K562 (cell line): ENCODE measurements around the gene ZNF800. TPM values are rescaled to one million over a fixed set of nuclear protein-coding genes. Genes with fewer than 3 reads are reported as not detected.
A peak's percentile ranks its signal among the peaks of the same experiment; 100 is the strongest.

Experiments
- ATAC-seq: fragments of 200-7000 bp; cut with Tn5 transposase; 3 replicates; pipeline ENCODE4 v1.9.1; 2020; ENCODE audit warnings: moderate library complexity
- BruUV-seq: library from RNA; stranded (reverse); fragments of 400-500 nt; replicated peaks from 2 replicates; lab custom pipeline; 2021; lab: Mats Ljungman, UMichigan
- CTCF ChIA-PET: fragments of 300-600 bp; formaldehyde crosslinking; extraction: SDS; loops from one replicate; lab custom pipeline; 2021; ENCODE audit warnings: low intra/inter-chr PET ratio; lab: Yijun Ruan, JAX
- POLR2A ChIA-PET: fragments of 300-600, 350-650 bp; sonication (Branson Sonifier 250); formaldehyde crosslinking; extraction: SDS; loops from one replicate; lab custom pipeline; 2021; ENCODE audit warnings: antibody characterized with exemption, inconsistent platforms; lab: Yijun Ruan, JAX
- DNase-seq, 4 experiments: peaks; one replicate each; pipeline versions ENCODE4 v3.0.0 to v3.0.0-alpha.2; 2011 to 2018; ENCODE audit warnings: low spot score in 3 of 4, mixed read lengths in 3 of 4; ENCODE audit errors: extremely low read depth in 1 of 4
- FAIRE-seq: peaks from 2 replicates; lab custom pipeline; 2011; peaks lifted over from hg19 to GRCh38; lab: Jason Lieb, UNC
- H2AFZ ChIP-seq: 2 replicates; pipeline ENCODE4 v1.6.0; 2011; ENCODE audit warnings: low read depth, low read length, control low read depth, inconsistent platforms
- H3K27ac ChIP-seq: fragments of 200-600 bp; 3 replicates; pipeline ENCODE4 v1.8.0; 2011; ENCODE audit warnings: low read depth, mild to moderate bottlenecking, control low read depth, inconsistent platforms, low read length, moderate library complexity, mixed read lengths; ENCODE audit errors: extremely low read depth
- H3K27me3 ChIP-seq, 2 experiments: fragments of 300-600 bp in 1 of 2; 2 replicates in 1 of 2; 3 replicates in 1 of 2; pipeline versions ENCODE4 v1.6.0 to v1.8.0; 2011; ENCODE audit warnings: inconsistent platforms in 2 of 2, low read length in 2 of 2, mild to moderate bottlenecking in 1 of 2, mixed read lengths in 1 of 2, moderate library complexity in 1 of 2; ENCODE audit not compliant: control insufficient read depth in 2 of 2, insufficient read depth in 2 of 2
- H3K36me3 ChIP-seq: fragments of 300-600 bp; 3 replicates; pipeline ENCODE4 v1.8.0; 2011; ENCODE audit warnings: mild to moderate bottlenecking, low read length, inconsistent platforms; ENCODE audit not compliant: control insufficient read depth, insufficient read depth
- H3K4me1 ChIP-seq, 2 experiments: fragments of 200-600 bp in 1 of 2; replicated peaks in 1 of 2; 2 replicates in 1 of 2; 3 replicates in 1 of 2; pipeline versions ENCODE4 v1.5.1 to v1.8.0; 2011; ENCODE audit warnings: inconsistent platforms in 2 of 2, low read length in 2 of 2, mild to moderate bottlenecking in 1 of 2, mixed read lengths in 1 of 2, moderate library complexity in 1 of 2; ENCODE audit not compliant: control insufficient read depth in 2 of 2, insufficient read depth in 2 of 2
- H3K4me2 ChIP-seq: 2 replicates; pipeline ENCODE4 v1.6.1; 2011; ENCODE audit warnings: low read length, control low read depth, inconsistent platforms, mixed read lengths; ENCODE audit not compliant: insufficient read depth
- H3K4me3 ChIP-seq: fragments of 200-600 bp; sonication (generic), shearing (Covaris generic); 2 replicates; pipeline ENCODE4 v1.5.1; 2016; ENCODE audit warnings: control low read depth, inconsistent platforms
- H3K79me2 ChIP-seq: fragments of 200-600 bp; 3 replicates; pipeline ENCODE4 v1.8.0; 2011; ENCODE audit warnings: low read length, inconsistent platforms; ENCODE audit not compliant: control insufficient read depth, insufficient read depth
- H3K9ac ChIP-seq, 2 experiments: 2 replicates each; pipeline versions ENCODE4 v1.6.0 to v1.6.1; 2011; ENCODE audit warnings: low read depth in 2 of 2, low read length in 2 of 2, control low read depth in 1 of 2, inconsistent platforms in 1 of 2, mild to moderate bottlenecking in 1 of 2, mixed read lengths in 1 of 2; ENCODE audit not compliant: insufficient read depth in 1 of 2
- H3K9me1 ChIP-seq: one replicate; pipeline ENCODE4 v1.6.0; 2011; ENCODE audit warnings: inconsistent platforms, mild to moderate bottlenecking, low read length, moderate library complexity; ENCODE audit not compliant: control insufficient read depth, insufficient read depth
- H3K9me3 ChIP-seq: replicated peaks from 2 replicates; pipeline ENCODE4 v1.5.1; 2011; ENCODE audit warnings: low read depth, low read length, inconsistent platforms; ENCODE audit not compliant: control insufficient read depth, insufficient read depth
- H4K20me1 ChIP-seq: replicated peaks from 2 replicates; pipeline ENCODE4 v1.6.1; 2011; ENCODE audit warnings: low read length, inconsistent platforms, mixed read lengths; ENCODE audit not compliant: control insufficient read depth, insufficient read depth
- ATF6 ChIP-seq: sonication (generic); formaldehyde crosslinking; IDR thresholded peaks from 2 replicates; pipeline ENCODE4 v1.4.0; 2020; ENCODE audit warnings: mild to moderate bottlenecking, missing genetic modification reagents
- BRF2 ChIP-seq: IDR thresholded peaks from 3 replicates; pipeline ENCODE4 v1.6.1; 2011; ENCODE audit warnings: borderline replicate concordance, mild to moderate bottlenecking; ENCODE audit not compliant: insufficient read length, insufficient read depth
- C11orf30 ChIP-seq: fragments of 450-650 bp; IDR thresholded peaks from 2 replicates; pipeline ENCODE4 v1.6.1; 2016; ENCODE audit warnings: low read depth, mild to moderate bottlenecking
- GTF2E2 ChIP-seq: fragments of 200-800 bp; sonication (Bioruptor generic); IDR thresholded peaks from 2 replicates; pipeline ENCODE4 v1.6.1; 2016; ENCODE audit warnings: missing genetic modification characterization, missing compliant biosample characterization
- MAFF ChIP-seq: IDR thresholded peaks from 2 replicates; pipeline ENCODE4 v1.6.1; 2012; ENCODE audit warnings: low read length, improper control_type of control experiment
- MAFG ChIP-seq: fragments of 450-650 bp; conservative IDR thresholded peaks from 2 replicates; pipeline ENCODE4 v1.6.1; 2016; ENCODE audit warnings: missing genetic modification characterization, missing compliant biosample characterization
- MLX ChIP-seq, 2 experiments: fragments of 450-650 bp in 1 of 2; sonication (generic) in 1 of 2; formaldehyde crosslinking; conservative IDR thresholded peaks; 2 replicates each; pipeline versions ENCODE4 v1.4.0 to v1.8.1; 2020 to 2022; ENCODE audit warnings: mild to moderate bottlenecking in 1 of 2, missing genetic modification reagents in 1 of 2
- SIX5 ChIP-seq, 2 experiments: IDR thresholded peaks; 2 replicates each; pipeline ENCODE4 v1.6.1; 2011; ENCODE audit warnings: low read length in 2 of 2, borderline replicate concordance in 1 of 2, low read depth in 1 of 2, mild to moderate bottlenecking in 1 of 2, moderate library complexity in 1 of 2; ENCODE audit not compliant: insufficient read depth in 1 of 2
- TAF15 ChIP-seq: fragments of 200-400 bp; formaldehyde crosslinking; IDR thresholded peaks from 2 replicates; pipeline ENCODE4 v1.6.1; 2017; ENCODE audit warnings: mild to moderate bottlenecking, low read depth, low read length, moderate library complexity
- ZFP1 ChIP-seq: fragments of 450-650 bp; formaldehyde crosslinking; IDR thresholded peaks from 2 replicates; pipeline ENCODE4 v1.4.0; 2020; ENCODE audit warnings: mild to moderate bottlenecking, mixed read lengths
- ZNF316 ChIP-seq: fragments of 450-650 bp; IDR thresholded peaks from 2 replicates; pipeline ENCODE4 v1.6.1; 2016
- ZNF830 ChIP-seq: fragments of 250-450 bp; sonication (Bioruptor Pico); IDR thresholded peaks from 2 replicates; pipeline ENCODE4 v1.5.0; 2021; ENCODE audit warnings: mild to moderate bottlenecking
- WGBS: fragments of 100-300 bp; shearing (Covaris generic); methylation state at CpG from one replicate; pipeline ENCODE4 v1.1.6; 2016; ENCODE audit warnings: low coverage, mixed read lengths; ENCODE audit not compliant: insufficient coverage; ENCODE audit errors: missing lambda C conversion rate; 5-methylcytosine and 5-hydroxymethylcytosine counted together
- in situ Hi-C: fragments of 300-500 bp; cut with MboI; formaldehyde crosslinking; loops from 4 replicates; pipeline ENCODE4 v1.15.0; 2018; ENCODE audit warnings: inconsistent platforms, mixed read lengths
- intact Hi-C: fragments of 100-400 bp; cut with micrococcal nuclease; formaldehyde crosslinking; loops from 2 replicates; pipeline ENCODE4 v1.14.2; 2022
- polyA plus RNA-seq, 8 experiments: library from polyadenylated mRNA; depleted of rRNA in 4 of 8; stranded (reverse) in 5 of 8; unstranded in 3 of 8; fragments of >200 nt; fragmentation: Nextera tagmentation in 2 of 8; fragmentation: Illumina TruSeq in 1 of 8; extraction: Ambion mirVana in 2 of 8; extraction: Trizol in 1 of 8; gene quantifications; 2 replicates each; pipeline versions ENCODE4 v1.2.1 to v1.2.3, GENCODE V29; 2011 to 2014; ENCODE audit warnings: inconsistent platforms in 1 of 8, missing spikeins in 1 of 8
- total RNA-seq, 7 experiments: library from RNA; depleted of rRNA in 6 of 7; stranded (reverse); fragments of >200 nt in 6 of 7; fragmentation: Illumina TruSeq in 2 of 7; extraction: Trizol in 2 of 7; gene quantifications; 2 replicates each; pipeline versions ENCODE4 v1.2.1 to v1.2.3, GENCODE V29; 2011 to 2021; ENCODE audit warnings: low replicate concordance in 1 of 7
- TF ChIP-seq, protein P1 (sequence below): fragments of 450-650 bp; IDR thresholded peaks from 2 replicates; pipeline ENCODE4 v1.6.1; 2016; ENCODE audit warnings: low read depth, mild to moderate bottlenecking, moderate library complexity
- TF ChIP-seq, protein P2 (sequence below): sonication (generic); formaldehyde crosslinking; IDR thresholded peaks from 2 replicates; pipeline ENCODE4 v1.8.1; 2023; ENCODE audit warnings: mild to moderate bottlenecking, missing genetic modification reagents

ZNF800 gene
- total and polyA plus RNA-seq, 9 of the 15 experiments (the other 6 are each of a cell fraction or from before 2014, with no cell fraction given): 7.5 to 58.3 (median 33.4) TPM

DNA sequence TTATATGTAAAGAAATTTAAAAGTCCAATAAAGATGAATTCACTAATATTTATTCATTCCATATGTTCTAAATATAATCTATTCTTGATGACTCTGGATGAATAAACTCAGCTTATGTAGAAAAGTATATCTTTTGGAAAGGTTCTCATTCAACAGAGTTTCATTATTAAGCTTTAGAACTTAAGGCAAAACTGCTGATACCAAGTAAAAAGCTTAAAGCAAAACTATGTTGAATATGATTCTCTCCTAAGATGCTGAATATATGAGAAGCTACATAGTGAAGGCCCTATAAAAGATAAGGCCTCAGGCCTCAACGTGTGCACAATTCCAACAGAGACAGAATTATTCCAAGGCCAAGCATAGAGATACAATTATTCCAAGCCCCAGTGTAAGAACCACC, 30.8 kb downstream of the ZNF800 start:
- no peak overlapping the region for H3K9ac ChIP-seq
- no peaks in the 10 kb centered on the region for H3K9me3 ChIP-seq
- peaks cover 25 to 46% of the 10 kb centered on the region in 2 experiments for H3K4me1 ChIP-seq
- ChIA-PET CTCF (no interaction called here), POLR2A (interaction anchor here (0.9 to 1.0 kb wide), 2 partner anchors 12 to 14 kb away, joined by 4 to 5 read pairs; no protein-coding TSS in a partner anchor)
- peaks cover 8% of the 10 kb centered on the region; the same call in 1 of the 2 replicates for H4K20me1 ChIP-seq
- H3K79me2 ChIP-seq: peaks cover 83% of the 10 kb centered on the region
- 48% methylated on average over 1 of the region's 1 CpG for WGBS
- no peak overlapping the region for H3K4me2 ChIP-seq
- no peak overlapping the region for H3K4me3 ChIP-seq
- no peak for FAIRE-seq
- no peak for ATAC-seq
- no peak overlapping the region for H2AFZ ChIP-seq
- DNase-seq: no peak
- TF ChIP-seq MAFF (peak; percentile 3; the same call in 1 of the 2 replicates), ZNF830 (CRISPR knock-in tag) (no peak), C11orf30 (peak; percentile 58), ZFP1 (no peak), TAF15 (no peak), GTF2E2 (0 out of 2 replicates have a peak, but pooled peaks have one; percentile 22), MLX (CRISPR knock-in tag; conservative IDR thresholded peaks at IDR 0.05) (no peak), MAFG (tag) (0 out of 2 replicates have a peak, but pooled peaks have one; percentile 5), SIX5 (IDR thresholded peaks at IDR 0.05; ENCODE audit: borderline replicate concordance in 1 of 2, insufficient read depth in 1 of 2, low read depth in 1 of 2, low read length in 2 of 2) (no peak), ZNF316 (peak; percentile 62), BRF2 (no peak), ATF6 (no peak)
- TF ChIP-seq, protein P1, sequence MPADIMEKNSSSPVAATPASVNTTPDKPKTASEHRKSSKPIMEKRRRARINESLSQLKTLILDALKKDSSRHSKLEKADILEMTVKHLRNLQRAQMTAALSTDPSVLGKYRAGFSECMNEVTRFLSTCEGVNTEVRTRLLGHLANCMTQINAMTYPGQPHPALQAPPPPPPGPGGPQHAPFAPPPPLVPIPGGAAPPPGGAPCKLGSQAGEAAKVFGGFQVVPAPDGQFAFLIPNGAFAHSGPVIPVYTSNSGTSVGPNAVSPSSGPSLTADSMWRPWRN: no peak
- TF ChIP-seq, protein P2, sequence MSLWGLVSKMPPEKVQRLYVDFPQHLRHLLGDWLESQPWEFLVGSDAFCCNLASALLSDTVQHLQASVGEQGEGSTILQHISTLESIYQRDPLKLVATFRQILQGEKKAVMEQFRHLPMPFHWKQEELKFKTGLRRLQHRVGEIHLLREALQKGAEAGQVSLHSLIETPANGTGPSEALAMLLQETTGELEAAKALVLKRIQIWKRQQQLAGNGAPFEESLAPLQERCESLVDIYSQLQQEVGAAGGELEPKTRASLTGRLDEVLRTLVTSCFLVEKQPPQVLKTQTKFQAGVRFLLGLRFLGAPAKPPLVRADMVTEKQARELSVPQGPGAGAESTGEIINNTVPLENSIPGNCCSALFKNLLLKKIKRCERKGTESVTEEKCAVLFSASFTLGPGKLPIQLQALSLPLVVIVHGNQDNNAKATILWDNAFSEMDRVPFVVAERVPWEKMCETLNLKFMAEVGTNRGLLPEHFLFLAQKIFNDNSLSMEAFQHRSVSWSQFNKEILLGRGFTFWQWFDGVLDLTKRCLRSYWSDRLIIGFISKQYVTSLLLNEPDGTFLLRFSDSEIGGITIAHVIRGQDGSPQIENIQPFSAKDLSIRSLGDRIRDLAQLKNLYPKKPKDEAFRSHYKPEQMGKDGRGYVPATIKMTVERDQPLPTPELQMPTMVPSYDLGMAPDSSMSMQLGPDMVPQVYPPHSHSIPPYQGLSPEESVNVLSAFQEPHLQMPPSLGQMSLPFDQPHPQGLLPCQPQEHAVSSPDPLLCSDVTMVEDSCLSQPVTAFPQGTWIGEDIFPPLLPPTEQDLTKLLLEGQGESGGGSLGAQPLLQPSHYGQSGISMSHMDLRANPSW (CRISPR knock-in tag): no peak
- peaks cover 95% of the 10 kb centered on the region for H3K36me3 ChIP-seq
- intact Hi-C loops (no loop called here), in situ Hi-C loops (no loop called here)
- no peaks in the 10 kb centered on the region for H3K27me3 ChIP-seq
- BruUV-seq: no TSS peak
- no peaks in the 10 kb centered on the region for H3K9me1 ChIP-seq
- H3K27ac ChIP-seq: no peak overlapping the region
